ENCODE results near the gene ZNF792.
"Not testable (repeated sequence)": the region's sequence is repeated elsewhere in the genome, so short reads cannot be mapped to it uniquely, and the experiment has no call there.

The ZNF792 gene

DNA sequence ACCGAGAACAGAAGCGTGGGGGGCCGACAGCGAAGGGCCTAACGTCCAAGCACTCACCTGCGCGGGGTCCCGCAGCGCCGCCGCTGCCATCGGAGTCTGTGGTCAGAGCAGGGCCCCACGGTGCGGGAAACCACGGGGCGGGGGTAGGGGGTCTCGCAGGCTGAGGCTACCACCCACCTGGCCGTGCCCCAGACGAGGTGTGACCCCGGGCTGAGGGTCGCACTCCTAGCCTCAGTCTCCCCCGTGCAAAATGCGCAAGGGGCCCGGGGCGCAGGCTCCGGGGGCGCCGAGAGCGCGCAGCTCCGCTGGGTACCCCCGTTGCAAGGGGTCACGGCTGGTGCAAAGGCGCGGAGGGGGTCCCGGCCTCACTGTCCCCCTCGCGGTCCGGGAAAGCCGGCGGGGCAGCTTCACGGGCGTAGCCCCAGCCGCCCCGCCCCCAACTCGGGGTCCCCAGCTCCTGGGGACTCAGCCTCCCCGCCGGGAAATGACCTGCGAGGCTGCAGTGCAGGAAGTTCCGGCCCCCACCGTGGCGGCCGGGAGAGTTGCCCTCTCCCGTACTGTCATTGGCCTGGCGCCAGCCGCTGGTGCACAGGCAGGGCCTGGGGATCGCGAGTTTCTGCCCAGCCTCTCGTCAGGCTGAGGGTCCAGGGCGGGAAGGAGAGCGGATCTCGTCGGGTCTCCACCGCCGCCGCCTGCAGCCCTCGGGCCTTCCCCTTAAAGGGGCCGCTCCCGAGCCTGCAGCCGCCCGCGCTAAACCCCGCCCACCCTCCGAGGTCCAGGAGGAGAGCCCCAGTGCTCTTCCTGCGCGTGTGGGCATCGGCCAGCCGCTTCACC lies at the start of gene ZNF792:
Gene ZNF792, minus strand, starts transcription at position 657 of the 834 bp plus-strand sequence. Its CDS starts 567 bp downstream, at position 90.
- DNase-seq = peak; percentile 43

DNA sequence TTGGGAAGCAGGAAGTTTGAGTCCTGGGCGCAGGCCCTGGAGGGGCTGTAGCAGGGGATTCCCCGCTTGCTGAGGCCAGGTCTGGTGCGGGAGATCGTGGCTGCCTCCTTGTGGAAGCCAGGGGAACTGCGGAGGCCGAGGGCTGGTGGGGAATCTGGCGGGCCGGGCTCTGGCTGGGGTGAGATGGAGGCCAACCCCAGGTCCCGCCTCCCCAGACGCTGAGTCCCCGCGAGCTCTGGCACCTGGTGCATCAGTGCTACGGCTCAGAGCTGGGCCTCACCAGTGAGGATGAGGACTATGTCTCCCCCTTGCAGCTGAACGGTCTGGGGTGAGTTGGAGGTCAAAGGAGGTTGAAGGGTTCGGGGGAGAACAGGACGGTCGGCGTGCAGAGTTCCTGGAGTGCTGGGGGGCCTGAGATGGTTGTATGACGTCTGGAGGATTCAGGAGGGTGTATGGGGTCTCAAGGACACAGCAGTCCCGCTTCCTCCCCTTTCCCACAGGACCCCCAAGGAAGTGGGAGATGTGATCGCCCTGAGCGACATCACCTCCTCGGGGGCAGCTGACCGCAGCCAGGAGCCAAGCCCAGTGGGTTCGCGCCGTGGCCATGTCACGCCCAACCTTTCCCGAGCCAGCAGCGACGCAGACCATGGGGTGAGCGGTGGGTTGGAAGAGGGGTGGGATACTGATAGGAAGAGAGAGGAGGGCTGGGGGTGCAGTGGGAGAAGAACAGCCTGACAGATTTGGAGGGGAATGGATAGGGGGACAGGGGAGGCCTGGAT lies 49.2 kb upstream of the ZNF792 start:
- peak; percentile 82 for DNase-seq

DNA sequence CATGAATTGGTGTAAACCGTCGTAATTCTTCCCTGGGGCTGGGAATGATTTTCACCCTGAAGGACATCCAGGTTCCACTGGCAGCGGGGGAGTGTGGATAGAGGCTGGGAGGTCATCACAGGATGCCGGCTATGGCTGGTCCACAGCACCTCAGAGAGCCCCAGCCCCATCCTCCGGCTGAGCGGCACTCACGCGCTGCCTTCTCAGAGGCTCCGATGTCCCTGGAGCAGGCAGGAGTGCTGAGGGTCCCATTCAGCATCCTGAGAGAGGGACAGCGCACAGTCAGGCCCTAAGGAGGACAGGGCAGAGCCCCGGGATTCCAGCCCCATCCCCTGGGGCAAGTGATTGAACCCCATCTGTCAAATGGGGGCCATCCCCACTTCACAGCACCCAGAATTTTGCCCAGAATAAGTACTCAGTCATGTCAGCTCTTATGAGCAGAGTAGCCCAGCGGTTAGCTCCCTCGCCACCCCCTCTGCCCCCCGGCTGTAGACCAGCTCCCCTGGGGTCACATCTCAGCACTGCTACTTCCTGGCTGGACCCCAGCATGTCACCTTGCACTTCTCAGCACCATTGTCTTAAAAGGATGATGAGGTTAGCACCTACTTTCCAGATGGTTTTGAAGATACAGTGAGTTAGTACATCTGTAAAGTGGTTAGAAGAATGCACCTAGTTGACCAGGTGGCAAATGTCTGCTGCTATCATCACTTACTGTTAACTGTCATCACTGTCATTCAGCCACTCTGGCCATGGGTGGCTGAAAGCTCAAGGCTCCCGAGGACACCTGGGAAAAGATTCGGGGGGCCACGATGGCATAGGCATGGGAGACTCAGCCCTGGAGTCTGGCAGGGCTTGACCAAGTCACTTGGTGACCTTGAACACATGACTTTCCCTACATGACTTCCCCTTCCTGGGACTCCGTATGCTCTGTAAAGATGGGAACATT lies 48.0 kb upstream of the ZNF792 start:
- peak; percentile 41 for DNase-seq

GRCh38 chr19:35011091-35011689 lies 47.2 kb upstream of the ZNF792 start:
- peak; percentile 55 for DNase-seq

DNA sequence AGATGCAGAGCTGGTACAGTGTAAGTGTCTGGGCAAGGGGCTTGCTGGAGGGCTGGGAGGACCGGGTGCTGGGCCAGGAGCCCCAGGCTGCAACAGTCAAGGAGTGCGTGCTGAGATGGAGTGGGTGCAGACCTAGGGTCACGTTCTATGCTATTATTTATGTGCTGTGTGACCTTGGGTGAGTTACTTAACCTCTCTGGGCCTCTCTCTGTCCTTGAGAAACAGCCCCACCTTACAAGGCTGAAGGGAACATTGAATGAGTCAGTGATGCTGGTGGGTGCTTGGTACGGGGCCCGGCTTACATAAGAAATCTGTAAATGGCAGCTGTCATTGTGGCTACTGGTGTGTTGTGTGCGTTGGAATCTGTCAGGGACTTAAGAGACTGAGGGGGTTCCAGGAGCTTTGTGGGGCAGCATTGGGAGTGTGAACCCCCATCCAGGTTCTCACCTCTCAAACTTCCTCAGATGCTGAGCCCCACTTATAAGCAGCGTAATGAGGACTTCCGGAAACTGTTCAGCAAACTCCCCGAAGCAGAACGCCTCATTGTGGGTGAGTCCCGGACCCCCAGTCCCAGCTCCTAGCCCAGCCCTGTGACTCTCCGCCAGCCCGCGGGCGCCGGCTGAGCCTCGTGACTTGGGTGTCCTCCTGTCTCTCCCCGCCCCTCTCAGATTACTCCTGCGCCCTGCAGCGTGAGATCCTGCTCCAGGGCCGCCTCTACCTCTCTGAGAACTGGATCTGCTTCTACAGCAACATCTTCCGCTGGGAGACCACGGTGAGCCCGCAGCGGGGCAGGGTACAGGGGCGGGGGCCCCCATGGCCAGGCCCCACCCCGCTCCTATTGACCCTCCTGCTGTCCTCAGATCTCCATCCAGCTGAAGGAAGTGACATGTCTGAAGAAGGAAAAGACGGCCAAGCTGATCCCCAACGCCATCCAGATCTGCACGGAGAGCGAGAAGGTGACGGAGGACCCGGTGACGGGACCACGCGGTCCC lies 45.7 kb upstream of the ZNF792 start:
- DNase-seq = no peak

DNA sequence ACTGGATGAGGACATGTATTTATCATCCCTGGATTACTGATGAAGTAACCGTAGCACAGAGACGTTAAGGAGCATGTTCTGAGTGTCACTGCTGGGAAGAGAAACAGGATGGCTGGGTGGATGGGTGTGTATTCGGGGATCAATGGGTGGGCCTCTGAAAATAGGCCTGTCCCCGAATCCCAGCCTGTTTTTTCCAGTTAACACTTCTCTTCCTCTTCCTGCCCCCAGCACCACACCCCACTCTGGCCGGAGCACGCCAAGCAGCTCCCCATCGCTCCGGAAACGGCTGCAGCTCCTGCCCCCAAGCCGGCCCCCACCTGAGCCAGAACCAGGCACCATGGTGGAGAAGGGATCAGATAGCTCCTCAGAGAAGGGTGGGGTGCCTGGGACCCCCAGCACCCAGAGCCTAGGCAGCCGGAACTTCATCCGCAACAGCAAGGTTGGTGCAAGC lies 44.9 kb upstream of the ZNF792 start:
- no peak for DNase-seq

DNA sequence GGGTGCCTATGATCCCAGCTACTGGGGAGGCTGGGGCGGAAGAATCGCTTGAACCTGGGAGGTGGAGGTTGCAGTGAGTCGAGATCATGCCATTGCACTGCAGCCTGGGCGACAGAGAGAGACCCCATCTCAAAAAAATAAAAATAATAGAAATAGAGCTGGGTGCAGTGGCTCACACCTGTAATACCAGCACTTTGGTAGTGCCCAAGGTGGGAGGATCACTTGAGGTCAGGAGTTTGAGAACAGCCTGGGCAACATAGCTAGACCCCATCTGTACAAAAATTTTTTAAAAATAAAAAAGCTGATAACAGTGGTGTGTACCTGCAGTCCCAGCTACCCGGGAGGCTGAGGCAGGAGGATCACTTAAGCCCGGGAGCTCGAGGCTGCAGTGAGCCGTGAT lies 43.4 kb upstream of the ZNF792 start:
- not testable (repeated sequence) for DNase-seq

GRCh38 chr19:35006999-35007365 lies 43.0 kb upstream of the ZNF792 start:
- no peak for DNase-seq

DNA sequence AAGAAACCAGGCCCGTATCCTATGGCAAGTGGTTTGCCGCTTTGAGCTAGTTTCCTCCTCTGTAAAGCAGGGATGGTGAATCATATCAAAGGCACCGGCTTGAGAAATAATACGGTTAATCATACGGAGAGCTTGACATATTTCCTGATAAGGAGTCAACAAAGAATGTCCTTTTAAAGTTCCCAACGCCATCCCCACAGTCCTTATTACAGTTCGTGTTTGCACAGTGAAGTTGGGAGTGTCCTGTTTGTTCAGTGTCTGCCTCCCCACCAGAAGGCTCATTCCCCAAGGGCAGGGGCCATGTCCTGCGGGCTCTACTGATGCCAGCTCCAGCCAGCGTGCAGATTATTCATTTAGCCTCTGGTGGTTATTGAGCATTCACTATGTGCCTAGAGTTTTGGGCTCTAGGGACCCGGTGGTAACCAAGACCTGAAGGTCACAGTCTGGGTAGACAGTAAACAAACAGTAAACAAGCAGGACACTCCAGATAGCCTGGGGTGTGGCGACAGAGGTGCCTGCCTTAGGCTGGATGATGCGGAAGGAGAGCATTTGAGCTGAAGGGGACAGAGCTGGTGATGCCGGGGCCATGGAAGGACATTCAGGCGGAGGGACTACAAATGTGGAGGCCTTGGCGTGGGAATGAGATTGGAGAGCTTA lies 42.4 kb upstream of the ZNF792 start:
- no peak for DNase-seq

- DNase-seq = not testable (repeated sequence)
These were observed 41.9 kb upstream of the ZNF792 start for GRCh38 chr19:35006007-35006341.

DNA sequence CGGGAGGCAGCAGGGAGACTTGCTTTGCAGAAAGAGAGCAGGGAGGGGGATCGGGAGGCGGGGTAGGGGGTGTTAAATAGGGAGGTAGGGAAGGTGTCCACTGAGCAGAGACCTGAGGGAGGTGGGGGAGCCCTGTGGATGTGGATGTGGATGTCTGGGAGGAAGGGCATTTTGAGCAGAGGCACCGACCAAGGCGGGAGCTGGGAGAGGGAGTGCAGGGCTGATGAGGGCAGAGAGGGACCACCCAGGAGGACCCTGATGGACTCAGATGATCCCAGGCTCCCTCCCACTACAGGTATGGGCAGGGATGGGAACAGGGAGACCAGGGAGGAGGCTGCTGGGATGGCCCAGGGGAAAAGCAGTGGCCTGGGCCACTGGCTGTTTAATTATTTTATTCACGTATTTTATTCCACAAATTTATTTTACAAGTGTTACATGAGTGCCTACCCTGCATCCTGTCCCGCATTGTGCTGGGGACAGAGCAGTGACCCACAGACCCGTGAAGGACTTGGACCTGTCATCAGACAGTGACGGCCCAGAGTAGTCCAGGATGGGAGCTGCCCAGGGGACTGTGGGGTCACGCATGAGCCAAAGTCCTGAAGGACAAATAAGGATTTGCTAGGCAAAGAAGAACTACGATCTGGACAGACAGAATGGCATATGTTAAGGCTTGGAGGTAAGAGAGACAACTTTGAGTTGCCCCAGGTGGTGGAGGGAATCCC lies 41.4 kb upstream of the ZNF792 start:
- no peak for DNase-seq

GRCh38 chr19:35004517-35005255 lies 40.7 kb upstream of the ZNF792 start:
- DNase-seq = no peak

- DNase-seq = no peak
These were observed 38.1 kb upstream of the ZNF792 start for GRCh38 chr19:35002037-35002535.

GRCh38 chr19:35000647-35001501 lies 36.8 kb upstream of the ZNF792 start:
- DNase-seq = peak; percentile 64

DNA sequence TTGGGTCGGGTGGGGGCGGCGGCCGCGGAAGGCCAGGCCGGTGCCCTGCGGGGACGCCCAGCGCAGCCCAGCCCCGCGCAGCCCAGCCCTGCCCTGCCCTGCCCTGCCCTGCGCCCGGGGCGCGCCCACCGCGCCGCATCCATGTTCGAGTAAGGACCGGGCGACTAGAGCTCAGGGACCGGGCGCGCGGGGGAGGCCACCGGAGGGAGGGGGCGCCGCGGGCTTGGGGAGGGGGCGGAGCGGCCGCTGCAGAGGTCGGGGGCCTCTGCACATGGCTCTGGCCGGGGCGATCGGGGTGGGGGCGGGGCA lies 36.3 kb upstream of the ZNF792 start:
- no peak for DNase-seq

- peak; percentile 64 for DNase-seq
These were observed 35.7 kb upstream of the ZNF792 start, which contains the start of gene GRAMD1A for GRCh38 chr19:34999498-35000337. Gene GRAMD1A (plus strand): TSS chr19:35000323. CDS start chr19:35000479, 156 bp downstream.

Measured in activated gamma-delta T cell treated with Interleukin-2 at 50 U/mL for 16 hours (primary cell).